Measurements from ENCODE around the gene NSMCE1. TPM values are rescaled to one million over a fixed set of nuclear protein-coding genes. Genes with fewer than 3 reads are reported as not detected.
"Not testable (repeated sequence)": the region's sequence is repeated elsewhere in the genome, so short reads cannot be mapped to it uniquely, and the experiment has no call there.

Gene NSMCE1
- total and polyA plus RNA-seq, 4 donors, result 16.5 to 39.0 (median 21.7) TPM

- 19% methylated on average over 19 of the region's 19 CpGs for WGBS
- peak overlapping the region; percentile 98 to 99 for H3K27ac ChIP-seq (ENCODE audit: low read depth in 1 of 2, low read length in 2 of 2)
Measured at GRCh38 chr16:27202923-27203506, 65.6 kb downstream of the NSMCE1 start.

GRCh38 chr16:27200914-27201313 is 67.7 kb downstream of the NSMCE1 start:
- H3K9me3 ChIP-seq (ENCODE audit: control insufficient read depth in 4 of 4, low read length in 3 of 4); H3K27me3 ChIP-seq (ENCODE audit: control insufficient read depth in 4 of 4, insufficient read depth in 4 of 4, low read length in 3 of 4); DNase-seq (ENCODE audit: low spot score); H3K9ac ChIP-seq (ENCODE audit: low read depth in 1 of 2, low read length in 2 of 2); H3K27ac ChIP-seq (ENCODE audit: low read depth in 1 of 2, low read length in 2 of 2); H3K36me3 ChIP-seq (ENCODE audit: control insufficient read depth in 4 of 4, insufficient read depth in 3 of 4, low read depth in 1 of 4, low read length in 3 of 4); H3K4me3 ChIP-seq (ENCODE audit: low read depth in 1 of 3, low read length in 3 of 3): not testable (repeated sequence)
- peaks cover 4 to 20% (median 12%) of the 10 kb centered on the region in 4 donors for H3K4me1 ChIP-seq (ENCODE audit: control insufficient read depth in 4 of 4, insufficient read depth in 4 of 4, low read length in 3 of 4)
- WGBS, result 96% methylated on average over 3 of the region's 3 CpGs

More at GRCh38 chr16:27202923-27203506, 65.6 kb downstream of the NSMCE1 start:
- Histone ChIP-seq H3K27me3 (ENCODE audit: control insufficient read depth in 4 of 4, insufficient read depth in 4 of 4, low read length in 3 of 4) (no peaks in the 10 kb centered on the region), H3K4me3 (ENCODE audit: low read depth in 1 of 3, low read length in 3 of 3) (peak overlapping the region; percentile 62 to 96 (median 80)), H3K9ac (ENCODE audit: low read depth in 1 of 2, low read length in 2 of 2) (peak overlapping the region; percentile 93 to 96), H3K4me1 (ENCODE audit: control insufficient read depth in 4 of 4, insufficient read depth in 4 of 4, low read length in 3 of 4) (peaks cover 9 to 26% (median 12%) of the 10 kb centered on the region in 4 donors), H3K36me3 (ENCODE audit: control insufficient read depth in 4 of 4, insufficient read depth in 3 of 4, low read depth in 1 of 4, low read length in 3 of 4) (no peaks in the 10 kb centered on the region), H3K9me3 (ENCODE audit: control insufficient read depth in 4 of 4, low read length in 3 of 4) (no peaks in the 10 kb centered on the region)
- TF ChIP-seq JUND (IDR thresholded peaks at IDR 0.05) (no peak), RAD21 (IDR thresholded peaks at IDR 0.05) (peak in 1 of 2 donors; percentile 40), CTCF (IDR thresholded peaks at IDR 0.05; ENCODE audit: low read depth, low read length, missing input control) (no peak)
- no peak for DNase-seq (ENCODE audit: low spot score)

GRCh38 chr16:27199736-27200135 is 68.8 kb downstream of the NSMCE1 start:
- Histone ChIP-seq H3K4me3 (ENCODE audit: low read depth in 1 of 3, low read length in 3 of 3) (no peak overlapping the region), H3K4me1 (ENCODE audit: control insufficient read depth in 4 of 4, insufficient read depth in 4 of 4, low read length in 3 of 4) (peaks cover 4 to 14% (median 8%) of the 10 kb centered on the region in 4 donors), H3K36me3 (ENCODE audit: control insufficient read depth in 4 of 4, insufficient read depth in 3 of 4, low read depth in 1 of 4, low read length in 3 of 4) (no peaks in the 10 kb centered on the region), H3K27ac (ENCODE audit: low read depth in 1 of 2, low read length in 2 of 2) (no peak overlapping the region), H3K27me3 (ENCODE audit: control insufficient read depth in 4 of 4, insufficient read depth in 4 of 4, low read length in 3 of 4) (no peaks in the 10 kb centered on the region), H3K9ac (ENCODE audit: low read depth in 1 of 2, low read length in 2 of 2) (no peak overlapping the region), H3K9me3 (ENCODE audit: control insufficient read depth in 4 of 4, low read length in 3 of 4) (no peaks in the 10 kb centered on the region)
- DNase-seq (ENCODE audit: low spot score), result no peak
- TF ChIP-seq FOXA1 (IDR thresholded peaks at IDR 0.05), result no peak
- no peak for TF ChIP-seq HNF4G (IDR thresholded peaks at IDR 0.05)
- TF ChIP-seq RAD21 (IDR thresholded peaks at IDR 0.05), result no peak
- no peak for TF ChIP-seq ZBTB33 (IDR thresholded peaks at IDR 0.05)
- no peak for TF ChIP-seq NR2F2 (IDR thresholded peaks at IDR 0.05)
- TF ChIP-seq SP1 (IDR thresholded peaks at IDR 0.05), result no peak
- TF ChIP-seq TAF1 (conservative IDR thresholded peaks at IDR 0.05), result no peak
- TF ChIP-seq EGR1 (IDR thresholded peaks at IDR 0.05; ENCODE audit: low read depth in 2 of 2), result no peak
- TF ChIP-seq JUND (IDR thresholded peaks at IDR 0.05), result no peak
- TF ChIP-seq CTCF (IDR thresholded peaks at IDR 0.05; ENCODE audit: low read depth, low read length, missing input control), result no peak
- TF ChIP-seq ATF3 (IDR thresholded peaks at IDR 0.05), result no peak
- TF ChIP-seq HNF4A (conservative IDR thresholded peaks at IDR 0.05), result no peak
- no peak for TF ChIP-seq RXRA (IDR thresholded peaks at IDR 0.05)
- no peak for TF ChIP-seq REST (IDR thresholded peaks at IDR 0.05)
- TF ChIP-seq MAX (IDR thresholded peaks at IDR 0.05), result no peak
- 71% methylated on average over 1 of the region's 1 CpG for WGBS
